Measurements from ENCODE around the gene PCDH9.

Gene PCDH9

DNA sequence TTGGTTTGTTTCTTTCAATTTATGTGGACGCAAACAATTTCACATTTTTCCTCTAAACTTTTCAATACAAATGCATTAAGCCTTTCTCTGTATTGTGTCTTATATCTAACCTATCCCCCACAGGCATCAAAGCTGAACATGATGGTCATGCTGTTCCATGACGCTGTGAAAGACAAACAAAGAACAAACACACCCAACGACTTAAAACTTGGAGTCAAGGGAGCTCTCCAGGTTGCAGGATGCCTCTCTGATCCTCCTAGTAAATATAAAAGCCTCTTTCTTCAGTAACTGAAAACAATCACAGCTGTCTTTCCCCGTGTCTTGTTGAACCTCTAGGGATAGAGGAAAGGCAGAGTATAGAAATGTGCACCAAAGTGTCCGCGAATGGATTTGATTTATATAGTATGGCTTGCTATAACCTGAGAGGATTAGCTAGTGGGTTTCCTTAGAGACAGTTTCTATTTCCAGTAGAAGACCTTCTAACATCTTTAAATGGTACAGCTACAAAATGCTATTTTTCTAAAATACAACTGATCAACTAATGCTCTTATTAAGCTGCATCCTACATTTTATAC is 43.1 kb downstream of the PCDH9 start:
- Histone ChIP-seq H3K9ac (ENCODE audit: insufficient read length, low read depth) (no peak overlapping the region), H3K36me3 (ENCODE audit: insufficient read depth, insufficient read length, low read length) (no peaks in the 10 kb centered on the region), H3K4me1 (ENCODE audit: insufficient read depth, insufficient read length) (no peaks in the 10 kb centered on the region), H3K4me3 (ENCODE audit: insufficient read length, low read depth) (no peak overlapping the region), H3K9me3 (ENCODE audit: insufficient read depth, low read length) (no peaks in the 10 kb centered on the region), H3K27me3 (ENCODE audit: insufficient read depth, insufficient read length) (no peaks in the 10 kb centered on the region)
- TF ChIP-seq YY1 (IDR thresholded peaks at IDR 0.05; ENCODE audit: insufficient read depth, insufficient read length) (no peak), SUZ12 (IDR thresholded peaks at IDR 0.05; ENCODE audit: extremely low read depth, insufficient read depth, insufficient read length) (no peak), ZNF274 (IDR thresholded peaks at IDR 0.05; ENCODE audit: low read depth, low read length) (no peak)
- DNase-seq (ENCODE audit: low read depth, low spot score): no peak

- no peaks in the 10 kb centered on the region for H3K27me3 ChIP-seq (ENCODE audit: insufficient read depth, insufficient read length)
- TF ChIP-seq YY1 (IDR thresholded peaks at IDR 0.05; ENCODE audit: insufficient read depth, insufficient read length) (no peak), ZNF274 (IDR thresholded peaks at IDR 0.05; ENCODE audit: low read depth, low read length) (no peak), SUZ12 (IDR thresholded peaks at IDR 0.05; ENCODE audit: extremely low read depth, insufficient read depth, insufficient read length) (no peak)
- H3K9me3 ChIP-seq (ENCODE audit: insufficient read depth, low read length): no peaks in the 10 kb centered on the region
- no peak overlapping the region for H3K4me3 ChIP-seq (ENCODE audit: insufficient read length, low read depth)
- H3K4me1 ChIP-seq (ENCODE audit: insufficient read depth, insufficient read length): no peaks in the 10 kb centered on the region
- H3K36me3 ChIP-seq (ENCODE audit: insufficient read depth, insufficient read length, low read length): no peaks in the 10 kb centered on the region
- H3K9ac ChIP-seq (ENCODE audit: insufficient read length, low read depth): no peak overlapping the region
- DNase-seq (ENCODE audit: low read depth, low spot score): no peak
Observed at GRCh38 chr13:67184247-67184646, 45.9 kb downstream of the PCDH9 start.

DNA sequence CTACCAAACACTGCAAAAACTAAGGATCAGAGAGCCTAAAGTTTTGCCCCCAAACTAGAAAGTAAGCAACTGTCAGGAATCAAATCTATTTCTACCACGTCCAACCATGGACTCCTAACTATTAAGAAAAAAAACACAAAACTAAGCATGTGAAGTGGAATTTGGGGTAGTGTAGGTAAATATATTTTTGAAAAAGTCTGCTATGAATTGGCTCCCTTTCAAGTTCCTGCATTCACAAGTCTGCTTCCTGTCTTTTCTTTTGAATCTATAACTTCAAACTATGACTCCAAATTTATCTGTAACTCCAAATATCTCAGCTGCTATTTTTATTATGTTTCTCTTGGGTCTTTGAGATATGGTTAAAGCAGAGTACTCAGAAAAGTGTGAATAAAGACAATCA is 47.0 kb downstream of the PCDH9 start:
- H3K27me3 ChIP-seq (ENCODE audit: insufficient read depth, insufficient read length): no peaks in the 10 kb centered on the region
- TF ChIP-seq ZNF274 (IDR thresholded peaks at IDR 0.05; ENCODE audit: low read depth, low read length) (no peak), YY1 (IDR thresholded peaks at IDR 0.05; ENCODE audit: insufficient read depth, insufficient read length) (no peak), SUZ12 (IDR thresholded peaks at IDR 0.05; ENCODE audit: extremely low read depth, insufficient read depth, insufficient read length) (no peak)
- no peaks in the 10 kb centered on the region for H3K4me1 ChIP-seq (ENCODE audit: insufficient read depth, insufficient read length)
- no peak overlapping the region for H3K4me3 ChIP-seq (ENCODE audit: insufficient read length, low read depth)
- H3K9me3 ChIP-seq (ENCODE audit: insufficient read depth, low read length): no peaks in the 10 kb centered on the region
- H3K9ac ChIP-seq (ENCODE audit: insufficient read length, low read depth): no peak overlapping the region
- DNase-seq (ENCODE audit: low read depth, low spot score): no peak
- H3K36me3 ChIP-seq (ENCODE audit: insufficient read depth, insufficient read length, low read length): no peaks in the 10 kb centered on the region

- Histone ChIP-seq H3K4me3 (ENCODE audit: insufficient read length, low read depth) (no peak overlapping the region), H3K36me3 (ENCODE audit: insufficient read depth, insufficient read length, low read length) (no peaks in the 10 kb centered on the region), H3K9me3 (ENCODE audit: insufficient read depth, low read length) (no peaks in the 10 kb centered on the region), H3K9ac (ENCODE audit: insufficient read length, low read depth) (no peak overlapping the region), H3K27me3 (ENCODE audit: insufficient read depth, insufficient read length) (no peaks in the 10 kb centered on the region), H3K4me1 (ENCODE audit: insufficient read depth, insufficient read length) (no peaks in the 10 kb centered on the region)
- TF ChIP-seq YY1 (IDR thresholded peaks at IDR 0.05; ENCODE audit: insufficient read depth, insufficient read length): no peak
- no peak for TF ChIP-seq ZNF274 (IDR thresholded peaks at IDR 0.05; ENCODE audit: low read depth, low read length)
- TF ChIP-seq SUZ12 (IDR thresholded peaks at IDR 0.05; ENCODE audit: extremely low read depth, insufficient read depth, insufficient read length): no peak
- no peak for DNase-seq (ENCODE audit: low read depth, low spot score)
Observed at GRCh38 chr13:67175836-67176459, 54.2 kb downstream of the PCDH9 start.

DNA sequence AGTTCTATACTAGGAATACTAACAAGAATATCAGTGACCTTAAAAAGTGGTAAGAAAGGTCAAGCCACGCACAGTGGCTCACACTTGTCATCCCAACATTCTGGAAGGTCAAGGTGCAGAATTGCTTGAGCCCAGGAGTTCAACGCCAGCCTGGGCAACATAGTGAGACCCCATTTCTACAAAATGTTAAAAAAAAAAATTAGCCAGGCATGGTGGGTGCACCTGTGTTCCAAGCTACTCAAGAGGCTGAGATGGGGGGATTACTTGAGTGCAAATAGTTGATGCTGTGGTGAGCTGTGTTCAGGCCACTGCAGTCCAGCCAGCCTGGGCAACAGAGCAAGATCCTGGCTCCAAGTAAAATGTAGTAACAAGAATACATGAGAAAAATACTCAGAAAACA is 61.8 kb downstream of the PCDH9 start:
- no peaks in the 10 kb centered on the region for H3K9me3 ChIP-seq (ENCODE audit: insufficient read depth, low read length)
- H3K36me3 ChIP-seq (ENCODE audit: insufficient read depth, insufficient read length, low read length): no peaks in the 10 kb centered on the region
- H3K4me1 ChIP-seq (ENCODE audit: insufficient read depth, insufficient read length): no peaks in the 10 kb centered on the region
- DNase-seq (ENCODE audit: low read depth, low spot score): no peak
- H3K9ac ChIP-seq (ENCODE audit: insufficient read length, low read depth): no peak overlapping the region
- H3K27me3 ChIP-seq (ENCODE audit: insufficient read depth, insufficient read length): no peaks in the 10 kb centered on the region
- no peak for TF ChIP-seq ZNF274 (IDR thresholded peaks at IDR 0.05; ENCODE audit: low read depth, low read length)
- TF ChIP-seq YY1 (IDR thresholded peaks at IDR 0.05; ENCODE audit: insufficient read depth, insufficient read length): no peak
- TF ChIP-seq SUZ12 (IDR thresholded peaks at IDR 0.05; ENCODE audit: extremely low read depth, insufficient read depth, insufficient read length): no peak
- no peak overlapping the region for H3K4me3 ChIP-seq (ENCODE audit: insufficient read length, low read depth)

- Histone ChIP-seq H3K36me3 (ENCODE audit: insufficient read depth, insufficient read length, low read length) (no peaks in the 10 kb centered on the region), H3K9ac (ENCODE audit: insufficient read length, low read depth) (no peak overlapping the region), H3K4me3 (ENCODE audit: insufficient read length, low read depth) (no peak overlapping the region), H3K27me3 (ENCODE audit: insufficient read depth, insufficient read length) (no peaks in the 10 kb centered on the region), H3K9me3 (ENCODE audit: insufficient read depth, low read length) (no peaks in the 10 kb centered on the region), H3K4me1 (ENCODE audit: insufficient read depth, insufficient read length) (no peaks in the 10 kb centered on the region)
- TF ChIP-seq YY1 (IDR thresholded peaks at IDR 0.05; ENCODE audit: insufficient read depth, insufficient read length): no peak
- no peak for TF ChIP-seq ZNF274 (IDR thresholded peaks at IDR 0.05; ENCODE audit: low read depth, low read length)
- TF ChIP-seq SUZ12 (IDR thresholded peaks at IDR 0.05; ENCODE audit: extremely low read depth, insufficient read depth, insufficient read length): no peak
- DNase-seq (ENCODE audit: low read depth, low spot score): no peak
Observed at GRCh38 chr13:67167420-67167819, 62.7 kb downstream of the PCDH9 start.

- Histone ChIP-seq H3K9me3 (ENCODE audit: insufficient read depth, low read length) (no peaks in the 10 kb centered on the region), H3K36me3 (ENCODE audit: insufficient read depth, insufficient read length, low read length) (no peaks in the 10 kb centered on the region), H3K9ac (ENCODE audit: insufficient read length, low read depth) (no peak overlapping the region), H3K4me3 (ENCODE audit: insufficient read length, low read depth) (no peak overlapping the region), H3K4me1 (ENCODE audit: insufficient read depth, insufficient read length) (no peaks in the 10 kb centered on the region), H3K27me3 (ENCODE audit: insufficient read depth, insufficient read length) (no peaks in the 10 kb centered on the region)
- no peak for DNase-seq (ENCODE audit: low read depth, low spot score)
- TF ChIP-seq SUZ12 (IDR thresholded peaks at IDR 0.05; ENCODE audit: extremely low read depth, insufficient read depth, insufficient read length): no peak
- TF ChIP-seq ZNF274 (IDR thresholded peaks at IDR 0.05; ENCODE audit: low read depth, low read length): no peak
- TF ChIP-seq YY1 (IDR thresholded peaks at IDR 0.05; ENCODE audit: insufficient read depth, insufficient read length): no peak
Observed at GRCh38 chr13:67161176-67161575, 69.0 kb downstream of the PCDH9 start.

Data from NT2/D1 (cell line).